Keratinocyte (primary cell): Measurements from ENCODE around the gene RELL2. TPM values are rescaled to one million over a fixed set of nuclear protein-coding genes. Genes with fewer than 3 reads are reported as not detected.

Source experiments
- DNase-seq: peaks from one replicate; pipeline ENCODE4 v3.0.0-alpha.2; 2011; ENCODE audit warnings: low read depth, missing footprints, low spot score
- FAIRE-seq: peaks from 2 replicates; lab custom pipeline; 2011; peaks lifted over from hg19 to GRCh38; lab: Jason Lieb, UNC
- H2AFZ ChIP-seq: 2 replicates; pipeline ENCODE4 v1.6.0; 2012; ENCODE audit warnings: low read length, control low read depth, inconsistent platforms; ENCODE audit not compliant: control insufficient read depth
- H3K27ac ChIP-seq: 2 replicates; pipeline ENCODE4 v1.5.1; 2011; ENCODE audit warnings: low read length; ENCODE audit not compliant: control insufficient read depth, insufficient read depth
- H3K27me3 ChIP-seq: 3 replicates; pipeline ENCODE4 v1.6.0; 2011; ENCODE audit warnings: low read length; ENCODE audit not compliant: control insufficient read depth, insufficient read depth; ENCODE audit errors: extremely low read depth
- H3K36me3 ChIP-seq, 2 experiments: 2 replicates in 1 of 2; 3 replicates in 1 of 2; pipeline ENCODE4 v1.5.1; 2011; ENCODE audit warnings: low read length in 2 of 2, mild to moderate bottlenecking in 1 of 2; ENCODE audit not compliant: control insufficient read depth in 2 of 2, insufficient read depth in 2 of 2; ENCODE audit errors: extremely low read depth in 1 of 2
- H3K4me1 ChIP-seq: 3 replicates; pipeline ENCODE4 v1.5.1; 2011; ENCODE audit warnings: low read length; ENCODE audit not compliant: control insufficient read depth, insufficient read depth; ENCODE audit errors: extremely low read depth
- H3K4me2 ChIP-seq: 3 replicates; pipeline ENCODE4 v1.6.0; 2011; ENCODE audit warnings: low read depth, low read length; ENCODE audit not compliant: control insufficient read depth, insufficient read depth; ENCODE audit errors: extremely low read depth
- H3K4me3 ChIP-seq, 3 experiments: fragments of 200-600 bp in 1 of 3; sonication (generic) in 1 of 3; 2 replicates in 2 of 3; 3 replicates in 1 of 3; pipeline ENCODE4 v1.5.1; 2011 to 2016; ENCODE audit warnings: low read length in 3 of 3, mild to moderate bottlenecking in 3 of 3, control low read depth in 2 of 3, inconsistent platforms in 1 of 3, low read depth in 1 of 3, mixed read lengths in 1 of 3, mixed run types in 1 of 3, moderate library complexity in 1 of 3; ENCODE audit not compliant: control insufficient read depth in 2 of 3, insufficient read depth in 2 of 3; ENCODE audit errors: extremely low read depth in 1 of 3
- H3K79me2 ChIP-seq: 2 replicates; pipeline ENCODE4 v1.6.0; 2012; ENCODE audit warnings: low read length; ENCODE audit not compliant: control insufficient read depth, insufficient read depth
- H3K9ac ChIP-seq: 3 replicates; pipeline ENCODE4 v1.6.0; 2011; ENCODE audit warnings: low read length; ENCODE audit not compliant: control insufficient read depth, insufficient read depth; ENCODE audit errors: extremely low read depth
- H3K9me1 ChIP-seq: 3 replicates; pipeline ENCODE4 v1.6.0; 2011; ENCODE audit warnings: low read length; ENCODE audit not compliant: control insufficient read depth, insufficient read depth; ENCODE audit errors: extremely low read depth
- H3K9me3 ChIP-seq: 2 replicates; pipeline ENCODE4 v1.5.1; 2012; ENCODE audit warnings: low read depth, low read length; ENCODE audit not compliant: control insufficient read depth
- H4K20me1 ChIP-seq: 3 replicates; pipeline ENCODE4 v1.6.0; 2011; ENCODE audit warnings: low read length; ENCODE audit not compliant: control insufficient read depth, insufficient read depth; ENCODE audit errors: extremely low read depth
- CTCF ChIP-seq, 3 experiments: IDR thresholded peaks in 1 of 3; conservative IDR thresholded peaks in 1 of 3; optimal IDR thresholded peaks in 1 of 3; 2 replicates in 2 of 3; 3 replicates in 1 of 3; pipeline versions ENCODE3 to v1.5.1; 2011; ENCODE audit warnings: low read length in 3 of 3, mild to moderate bottlenecking in 3 of 3, moderate library complexity in 2 of 3, control low read depth in 1 of 3, inconsistent platforms in 1 of 3; ENCODE audit not compliant: insufficient read depth in 2 of 3; ENCODE audit errors: extremely low read depth in 1 of 3
- EZH2 ChIP-seq: IDR thresholded peaks from one replicate; pipeline ENCODE4 v1.6.1; 2012; ENCODE audit warnings: inconsistent platforms, mild to moderate bottlenecking, low read length, moderate library complexity
- dilution Hi-C: fragments of 300-500 bp; cut with MboI; formaldehyde crosslinking; loops from one replicate; pipeline ENCODE4 v1.7.0; 2020; ENCODE audit warnings: low sequenced_read_pairs; ENCODE audit not compliant: extremely low pct_ligation_motif_present
- polyA plus RNA-seq, 5 experiments: library from polyadenylated mRNA; depleted of rRNA in 3 of 5; stranded (reverse) in 3 of 5; stranded (forward) in 1 of 5; unstranded in 1 of 5; fragments of >200 nt; gene quantifications; 1 replicate in 1 of 5; 2 replicates in 3 of 5; 3 replicates in 1 of 5; pipeline versions ENCODE4 v1.2.1 to v1.2.3, GENCODE V29; 2011 to 2012; ENCODE audit warnings: missing spikeins in 2 of 5, low read depth in 1 of 5, low replicate concordance in 1 of 5

Gene RELL2
- polyA plus RNA-seq, 1 donor (not counting 4 experiments of a cell fraction or from before 2014, with no cell fraction given), result 8.9 TPM

GRCh38 chr5:141650851-141651727, 14.3 kb downstream of the RELL2 start, which contains the start of gene FCHSD1:
Gene FCHSD1 (minus strand): TSS chr5:141651418. CDS start chr5:141651368, 50 bp downstream.
- FAIRE-seq (no peak), DNase-seq (no peak)
- dilution Hi-C loops, result no loop called here
- H4K20me1 ChIP-seq, result no peaks in the 10 kb centered on the region
- H3K9me3 ChIP-seq, result no peaks in the 10 kb centered on the region
- peak within 1 kb of the TSS; percentile 8 for H3K27ac ChIP-seq
- no peaks in the 10 kb centered on the region for H3K9me1 ChIP-seq
- no peak for TF ChIP-seq EZH2
- no peak for TF ChIP-seq CTCF (optimal IDR thresholded peaks at IDR 0.05 in 1 of 3, IDR thresholded peaks at IDR 0.05 in 1 of 3, conservative IDR thresholded peaks at IDR 0.05 in 1 of 3; ENCODE audit: extremely low read depth in 1 of 3, insufficient read depth in 2 of 3, low read length in 3 of 3)
- H3K36me3 ChIP-seq, result peaks cover 0 to 3% of the 10 kb centered on the region in 2 experiments
- H2AFZ ChIP-seq, result peak within 1 kb of the TSS; percentile 86
- H3K79me2 ChIP-seq, result no peaks in the 10 kb centered on the region
- peaks cover 8% of the 10 kb centered on the region for H3K4me1 ChIP-seq
- peak within 1 kb of the TSS; percentile 58 to 70 (median 68) for H3K4me3 ChIP-seq
- no peaks in the 10 kb centered on the region for H3K27me3 ChIP-seq
- H3K9ac ChIP-seq, result peak within 1 kb of the TSS; percentile 60
- H3K4me2 ChIP-seq, result peak within 1 kb of the TSS; percentile 77

GRCh38 chr5:141651728-141652105, 14.9 kb downstream of the RELL2 start:
- no peak for TF ChIP-seq CTCF (optimal IDR thresholded peaks at IDR 0.05 in 1 of 3, IDR thresholded peaks at IDR 0.05 in 1 of 3, conservative IDR thresholded peaks at IDR 0.05 in 1 of 3; ENCODE audit: extremely low read depth in 1 of 3, insufficient read depth in 2 of 3, low read length in 3 of 3)
- TF ChIP-seq EZH2, result no peak
- H3K36me3 ChIP-seq, result peaks cover 0 to 3% of the 10 kb centered on the region in 2 experiments
- H3K4me1 ChIP-seq, result peaks cover 8% of the 10 kb centered on the region
- H3K79me2 ChIP-seq, result no peaks in the 10 kb centered on the region
- no peak overlapping the region for H3K27ac ChIP-seq
- no peaks in the 10 kb centered on the region for H3K9me3 ChIP-seq
- DNase-seq (no peak), FAIRE-seq (no peak)
- dilution Hi-C loops, result no loop called here
- peak overlapping the region; percentile 86 for H2AFZ ChIP-seq
- H4K20me1 ChIP-seq, result no peaks in the 10 kb centered on the region
- peak overlapping the region; percentile 60 for H3K9ac ChIP-seq
- H3K4me2 ChIP-seq, result peak overlapping the region; percentile 77
- no peaks in the 10 kb centered on the region for H3K27me3 ChIP-seq
- H3K9me1 ChIP-seq, result no peaks in the 10 kb centered on the region
- H3K4me3 ChIP-seq, result peak overlapping the region; percentile 58 to 70 (median 68)
